H9 (cell line): ENCODE measurements around the gene TYW5. TPM values are rescaled to one million over a fixed set of nuclear protein-coding genes. Genes with fewer than 3 reads are reported as not detected.

Experiments used
- DNase-seq: peaks from one replicate; pipeline ENCODE4 v3.0.0-alpha.2; 2017
- H2AFZ ChIP-seq: one replicate; pipeline ENCODE4 v1.6.1; 2013; ENCODE audit warnings: mild to moderate bottlenecking, low read length, control low read depth, moderate library complexity
- H2AK5ac ChIP-seq: 2 replicates; pipeline ENCODE4 v1.6.1; 2013; ENCODE audit warnings: low read length, control low read depth, mixed read lengths; ENCODE audit not compliant: insufficient read length
- H2BK120ac ChIP-seq: one replicate; pipeline ENCODE4 v1.6.1; 2013; ENCODE audit warnings: low read depth, mild to moderate bottlenecking, low read length, control low read depth, inconsistent platforms; ENCODE audit not compliant: poor library complexity, severe bottlenecking
- H2BK12ac ChIP-seq: 2 replicates; pipeline ENCODE4 v1.6.1; 2013; ENCODE audit warnings: low read length, control low read depth, mixed read lengths, low read depth; ENCODE audit not compliant: insufficient read length
- H2BK15ac ChIP-seq: 2 replicates; pipeline ENCODE4 v1.6.1; 2013; ENCODE audit warnings: low read depth, low read length, control low read depth
- H2BK20ac ChIP-seq: one replicate; pipeline ENCODE4 v1.6.1; 2013; ENCODE audit warnings: low read depth, mild to moderate bottlenecking, low read length, control low read depth, inconsistent platforms; ENCODE audit not compliant: poor library complexity, severe bottlenecking
- H2BK5ac ChIP-seq: 2 replicates; pipeline ENCODE4 v1.6.1; 2013; ENCODE audit warnings: low read length, control low read depth, mixed read lengths; ENCODE audit not compliant: insufficient read length
- H3K14ac ChIP-seq: 2 replicates; pipeline ENCODE4 v1.6.1; 2013; ENCODE audit warnings: low read length, control low read depth; ENCODE audit not compliant: insufficient read depth
- H3K18ac ChIP-seq: 2 replicates; pipeline ENCODE4 v1.6.1; 2013; ENCODE audit warnings: low read depth, mild to moderate bottlenecking, mixed read lengths, low read length, control low read depth; ENCODE audit not compliant: insufficient read length
- H3K23ac ChIP-seq: 2 replicates; pipeline ENCODE4 v1.6.1; 2013; ENCODE audit warnings: low read length, control low read depth, mixed read lengths, low read depth; ENCODE audit not compliant: insufficient read length
- H3K23me2 ChIP-seq: 2 replicates; pipeline ENCODE4 v1.6.1; 2013; ENCODE audit warnings: low read depth, mild to moderate bottlenecking, mixed read lengths, low read length, control low read depth; ENCODE audit not compliant: insufficient read length, poor library complexity, severe bottlenecking
- H3K27ac ChIP-seq: 2 replicates; pipeline ENCODE4 v1.5.1; 2013; ENCODE audit warnings: low read length, control low read depth, mixed read lengths, low read depth; ENCODE audit not compliant: insufficient read length
- H3K27me3 ChIP-seq: 2 replicates; pipeline ENCODE4 v1.6.1; 2013; ENCODE audit warnings: low read length, control low read depth, inconsistent platforms; ENCODE audit not compliant: insufficient read depth
- H3K4ac ChIP-seq: 2 replicates; pipeline ENCODE4 v1.6.1; 2013; ENCODE audit warnings: low read depth, mild to moderate bottlenecking, control low read depth, inconsistent platforms, low read length, moderate library complexity
- H3K4me1 ChIP-seq: 2 replicates; pipeline ENCODE4 v1.6.1; 2013; ENCODE audit warnings: low read length, control low read depth, inconsistent platforms; ENCODE audit not compliant: insufficient read depth
- H3K4me2 ChIP-seq: 2 replicates; pipeline ENCODE4 v1.6.1; 2013; ENCODE audit warnings: low read length, control low read depth, mixed read lengths; ENCODE audit not compliant: insufficient read length, insufficient read depth
- H3K56ac ChIP-seq: 2 replicates; pipeline ENCODE4 v1.6.1; 2013; ENCODE audit warnings: low read depth, mild to moderate bottlenecking, mixed read lengths, low read length, control low read depth; ENCODE audit not compliant: insufficient read length
- H3K79me1 ChIP-seq: 2 replicates; pipeline ENCODE4 v1.6.1; 2013; ENCODE audit warnings: low read depth, mild to moderate bottlenecking, moderate library complexity, low read length, control low read depth, inconsistent platforms; ENCODE audit not compliant: insufficient read depth, poor library complexity, severe bottlenecking
- H3K79me2 ChIP-seq: 2 replicates; pipeline ENCODE4 v1.6.1; 2013; ENCODE audit warnings: low read length, control low read depth, inconsistent platforms; ENCODE audit not compliant: insufficient read depth
- H3K9ac ChIP-seq: 2 replicates; pipeline ENCODE4 v1.6.1; 2013; ENCODE audit warnings: low read length, control low read depth, mixed read lengths; ENCODE audit not compliant: insufficient read length; ENCODE audit errors: extremely low read depth
- H3K9me3 ChIP-seq: one replicate; pipeline ENCODE4 v1.6.1; 2013; ENCODE audit warnings: low read depth, low read length, inconsistent platforms; ENCODE audit not compliant: control insufficient read depth
- H3T11ph ChIP-seq: one replicate; pipeline ENCODE4 v1.6.1; 2013; ENCODE audit warnings: mild to moderate bottlenecking, low read length, control low read depth, inconsistent platforms
- H4K20me1 ChIP-seq: one replicate; pipeline ENCODE4 v1.6.1; 2013; ENCODE audit not compliant: control insufficient read depth, insufficient read length, insufficient read depth
- H4K5ac ChIP-seq: 2 replicates; pipeline ENCODE4 v1.6.1; 2013; ENCODE audit warnings: low read depth, mild to moderate bottlenecking, mixed read lengths, low read length, control low read depth; ENCODE audit not compliant: insufficient read length
- H4K8ac ChIP-seq: replicated peaks from 2 replicates; pipeline ENCODE4 v1.6.1; 2013; ENCODE audit warnings: low read length, control low read depth, mixed read lengths, low read depth; ENCODE audit not compliant: insufficient read length
- H4K91ac ChIP-seq: 2 replicates; pipeline ENCODE4 v1.6.1; 2013; ENCODE audit warnings: low read depth, mild to moderate bottlenecking, moderate library complexity, mixed read lengths, low read length, control low read depth; ENCODE audit not compliant: insufficient read length
- H3K27ac Mint-ChIP-seq, 3 experiments: 2 replicates in 2 of 3; 3 replicates in 1 of 3; pipeline ENCODE4 v1.8.0; 2020 to 2021; ENCODE audit warnings: mixed read lengths in 3 of 3, mild to moderate bottlenecking in 1 of 3, moderate library complexity in 1 of 3
- H3K27me3 Mint-ChIP-seq: 2 replicates; pipeline ENCODE4 v1.8.0; 2021; ENCODE audit warnings: low read depth, mild to moderate bottlenecking, moderate library complexity, mixed read lengths
- H3K36me3 Mint-ChIP-seq, 3 experiments: 2 replicates in 2 of 3; 3 replicates in 1 of 3; pipeline ENCODE4 v1.8.0; 2020 to 2021; ENCODE audit warnings: low read depth in 3 of 3, mixed read lengths in 3 of 3; ENCODE audit not compliant: insufficient read depth in 1 of 3
- H3K4me1 Mint-ChIP-seq, 2 experiments: 2 replicates each; pipeline ENCODE4 v1.8.0; 2020; ENCODE audit warnings: mixed read lengths in 2 of 2
- H3K4me3 Mint-ChIP-seq, 2 experiments: 2 replicates in 1 of 2; 3 replicates in 1 of 2; pipeline ENCODE4 v1.8.0; 2020 to 2021; ENCODE audit warnings: mild to moderate bottlenecking in 2 of 2, mixed read lengths in 2 of 2, moderate library complexity in 1 of 2
- H3K9me3 Mint-ChIP-seq, 2 experiments: 2 replicates in 1 of 2; 3 replicates in 1 of 2; pipeline ENCODE4 v1.8.0; 2020; ENCODE audit warnings: mild to moderate bottlenecking in 2 of 2, mixed read lengths in 2 of 2, moderate library complexity in 1 of 2
- CTCF ChIP-seq: fragments of 200-600 bp; sonication (generic); conservative IDR thresholded peaks from 3 replicates; pipeline ENCODE4 v1.8.0; 2021; ENCODE audit warnings: antibody characterized with exemption, mild to moderate bottlenecking
- WGBS: extraction: QIAGEN DNeasy Blood & Tissue Kit; methylation state at CpG from one replicate; pipeline ENCODE4 v1.1.7; 2013; ENCODE audit warnings: missing lambda C conversion rate, low lambda C conversion rate, mixed read lengths; ENCODE audit not compliant: insufficient read length; ENCODE audit errors: extremely low coverage; 5-methylcytosine and 5-hydroxymethylcytosine counted together
- total RNA-seq: library from RNA; stranded (reverse); gene quantifications from 2 replicates; pipeline ENCODE4 v1.2.1, GENCODE V29; 2021

TYW5 gene
- total RNA-seq, 1 experiment from 2014 or later: 17.7 TPM

GRCh38 chr2:199928226-199928625, 27.1 kb downstream of the TYW5 start:
- Histone ChIP-seq H3K79me1 (no peaks in the 10 kb centered on the region), H3T11ph (no peak overlapping the region), H3K18ac (no peak overlapping the region), H2AK5ac (no peak overlapping the region), H3K9me3 (no peaks in the 10 kb centered on the region), H2BK12ac (no peak overlapping the region), H2AFZ (no peak overlapping the region), H2BK120ac (no peak overlapping the region), H3K4me2 (no peak overlapping the region), H3K14ac (no peak overlapping the region), H3K79me2 (no peaks in the 10 kb centered on the region; the same call in 1 of the 2 replicates), H3K27me3 (no peaks in the 10 kb centered on the region), H4K91ac (no peak overlapping the region), H4K20me1 (no peaks in the 10 kb centered on the region), H3K4ac (no peak overlapping the region), H3K4me1 (no peaks in the 10 kb centered on the region), H4K5ac (no peak overlapping the region), H3K56ac (no peak overlapping the region), H3K27ac (no peak overlapping the region), H2BK5ac (no peak overlapping the region), H3K23me2 (no peaks in the 10 kb centered on the region), H4K8ac (no peak overlapping the region), H3K9ac (no peak overlapping the region), H3K23ac (no peak overlapping the region), H2BK15ac (no peak overlapping the region), H2BK20ac (no peak overlapping the region)
- WGBS: no CpG with 5 or more reads among the region's 2 CpGs
- Mint-ChIP-seq H3K4me1 (peaks cover 27 to 30% of the 10 kb centered on the region in 2 experiments), H3K9me3 (no peaks in the 10 kb centered on the region), H3K27ac (peak overlapping the region in 1 of 3 experiments; percentile 89; a peak in 2 of 7 replicates), H3K4me3 (no peak overlapping the region), H3K36me3 (peaks cover 16 to 52% (median 42%) of the 10 kb centered on the region in 3 experiments; a peak in 6 of 7 replicates), H3K27me3 (no peaks in the 10 kb centered on the region)
- no peak for DNase-seq
- TF ChIP-seq CTCF: no peak
